ENCODE data around the gene ZFP42.
A peak's percentile ranks its signal among the peaks of the same experiment; 100 is the strongest.
"Not testable (repeated sequence)": the region's sequence is repeated elsewhere in the genome, so short reads cannot be mapped to it uniquely, and the experiment has no call there.

ZFP42 gene

DNA sequence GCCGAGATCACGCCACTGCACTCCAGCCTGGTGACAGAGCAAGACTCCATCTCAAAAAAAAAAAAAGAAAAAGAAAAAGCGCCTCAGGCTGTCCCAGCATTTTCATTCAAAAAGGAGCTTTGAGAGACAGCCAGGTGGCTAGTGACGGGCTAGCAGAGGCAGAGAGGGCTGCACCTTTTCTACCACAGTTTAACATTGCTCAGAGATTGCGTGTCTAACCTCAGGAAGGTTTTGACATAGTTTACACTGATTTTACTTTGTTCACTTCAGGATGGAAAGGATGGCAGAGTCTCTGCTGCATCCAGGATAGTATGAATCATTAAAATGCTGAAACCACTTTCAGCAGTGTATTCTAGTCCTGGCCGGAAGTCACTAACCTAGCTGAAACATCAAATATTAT lies 28.1 kb downstream of the ZFP42 start:
- Histone ChIP-seq H3K9me3 (ENCODE audit: control insufficient read depth, low read depth, low read length) (no peaks in the 10 kb centered on the region), H3K4me1 (ENCODE audit: control insufficient read depth, low read depth, low read length) (peaks cover 19% of the 10 kb centered on the region), H3K4me3 (ENCODE audit: low read length) (no peak overlapping the region)

GRCh38 chr4:188025476-188025875 lies 29.9 kb downstream of the ZFP42 start:
- Histone ChIP-seq H3K27me3 (ENCODE audit: control insufficient read depth, insufficient read depth, low read length) (no peaks in the 10 kb centered on the region), H3K4me1 (ENCODE audit: control insufficient read depth, low read depth, low read length) (peaks cover 26% of the 10 kb centered on the region), H3K9me3 (ENCODE audit: control insufficient read depth, low read depth, low read length) (no peaks in the 10 kb centered on the region), H3K27ac (ENCODE audit: low read length) (no peak overlapping the region), H3K9ac (ENCODE audit: low read length) (no peak overlapping the region), H3K4me3 (ENCODE audit: low read length) (no peak overlapping the region), H3K36me3 (ENCODE audit: control insufficient read depth, low read depth, low read length) (no peaks in the 10 kb centered on the region)

More for the DNA sequence above, 28.1 kb downstream of the ZFP42 start:
- H3K9ac ChIP-seq (ENCODE audit: low read length): no peak overlapping the region
- no peak overlapping the region for H3K27ac ChIP-seq (ENCODE audit: low read length)
- no peaks in the 10 kb centered on the region for H3K36me3 ChIP-seq (ENCODE audit: control insufficient read depth, low read depth, low read length)
- H3K27me3 ChIP-seq (ENCODE audit: control insufficient read depth, insufficient read depth, low read length): no peaks in the 10 kb centered on the region

DNA sequence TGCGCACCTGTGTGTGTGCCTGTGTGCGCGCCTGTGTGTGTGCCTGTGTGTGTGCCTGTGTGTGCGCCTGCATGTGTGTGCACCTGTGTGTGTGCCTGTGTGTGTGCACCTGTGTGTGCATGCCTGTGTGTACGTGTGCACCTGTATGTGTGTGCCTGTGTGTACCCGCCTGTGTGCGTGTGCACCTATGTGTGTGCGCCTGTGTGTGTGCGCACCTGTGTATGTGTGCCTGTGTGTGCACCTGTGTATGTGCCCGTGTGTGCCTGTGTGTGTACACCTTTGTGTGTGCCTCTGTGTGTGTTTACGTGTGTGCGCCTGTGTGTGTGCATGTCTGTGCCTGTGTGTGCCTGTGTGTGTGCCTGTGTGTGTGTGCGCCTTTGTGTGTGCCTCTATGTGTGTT lies 33.5 kb downstream of the ZFP42 start:
- no peaks in the 10 kb centered on the region for H3K9me3 ChIP-seq (ENCODE audit: control insufficient read depth, low read depth, low read length)
- H3K4me3 ChIP-seq (ENCODE audit: low read length): no peak overlapping the region
- peaks cover 31% of the 10 kb centered on the region for H3K4me1 ChIP-seq (ENCODE audit: control insufficient read depth, low read depth, low read length)
- no peak overlapping the region for H3K27ac ChIP-seq (ENCODE audit: low read length)
- H3K36me3 ChIP-seq (ENCODE audit: control insufficient read depth, low read depth, low read length): no peaks in the 10 kb centered on the region
- no peaks in the 10 kb centered on the region for H3K27me3 ChIP-seq (ENCODE audit: control insufficient read depth, insufficient read depth, low read length)
- H3K9ac ChIP-seq (ENCODE audit: low read length): no peak overlapping the region

DNA sequence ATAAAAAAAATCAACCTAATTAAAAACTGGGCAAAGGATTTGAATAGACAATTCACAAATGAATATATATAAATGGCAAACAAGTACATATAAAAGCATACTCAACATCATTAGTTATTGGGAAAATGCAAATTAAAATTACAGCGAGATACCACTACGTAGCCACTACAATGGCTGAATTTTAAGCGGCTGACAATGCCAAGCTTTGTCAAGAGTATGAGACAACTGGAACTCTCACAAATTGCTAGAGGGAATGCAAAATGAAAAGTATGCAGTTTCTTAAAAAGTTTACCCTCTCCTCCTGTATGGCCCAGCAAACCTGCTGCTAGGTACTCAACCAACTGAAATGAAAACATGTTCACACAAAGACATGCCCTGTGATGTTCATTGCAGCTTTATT lies 34.8 kb downstream of the ZFP42 start:
- peak overlapping the region; percentile 16 for H3K4me3 ChIP-seq (ENCODE audit: low read length)
- no peaks in the 10 kb centered on the region for H3K27me3 ChIP-seq (ENCODE audit: control insufficient read depth, insufficient read depth, low read length)
- H3K9ac ChIP-seq (ENCODE audit: low read length): no peak overlapping the region
- H3K4me1 ChIP-seq (ENCODE audit: control insufficient read depth, low read depth, low read length): peaks cover 31% of the 10 kb centered on the region
- no peaks in the 10 kb centered on the region for H3K36me3 ChIP-seq (ENCODE audit: control insufficient read depth, low read depth, low read length)
- no peaks in the 10 kb centered on the region for H3K9me3 ChIP-seq (ENCODE audit: control insufficient read depth, low read depth, low read length)
- no peak overlapping the region for H3K27ac ChIP-seq (ENCODE audit: low read length)

DNA sequence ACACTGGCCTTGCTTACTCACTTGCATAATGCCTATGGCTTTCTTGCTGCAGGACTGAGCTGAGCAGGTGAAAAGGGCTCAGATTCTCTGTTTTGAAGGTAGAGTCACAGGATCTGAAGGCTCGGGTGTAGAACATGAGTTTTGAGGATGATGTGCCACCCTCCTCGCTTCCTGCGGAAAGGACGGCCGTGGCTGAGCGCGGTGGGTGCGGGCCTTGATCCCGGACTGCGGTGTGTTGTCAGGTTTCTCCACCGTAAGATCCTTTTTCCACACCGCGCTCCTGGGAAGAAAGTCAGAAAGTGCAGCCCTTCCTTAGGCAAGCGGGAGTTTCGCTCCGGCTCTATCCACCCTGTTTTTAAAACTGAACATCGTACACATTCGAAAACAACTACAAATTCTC lies 36.2 kb downstream of the ZFP42 start:
- no peaks in the 10 kb centered on the region for H3K36me3 ChIP-seq (ENCODE audit: control insufficient read depth, low read depth, low read length)
- peak overlapping the region; percentile 61 for H3K27ac ChIP-seq (ENCODE audit: low read length)
- peaks cover 36% of the 10 kb centered on the region for H3K4me1 ChIP-seq (ENCODE audit: control insufficient read depth, low read depth, low read length)
- peak overlapping the region; percentile 47 for H3K4me3 ChIP-seq (ENCODE audit: low read length)
- H3K9ac ChIP-seq (ENCODE audit: low read length): peak overlapping the region; percentile 37
- no peaks in the 10 kb centered on the region for H3K9me3 ChIP-seq (ENCODE audit: control insufficient read depth, low read depth, low read length)
- no peaks in the 10 kb centered on the region for H3K27me3 ChIP-seq (ENCODE audit: control insufficient read depth, insufficient read depth, low read length)

- Histone ChIP-seq H3K4me1 (ENCODE audit: control insufficient read depth, low read depth, low read length) (peaks cover 36% of the 10 kb centered on the region), H3K27me3 (ENCODE audit: control insufficient read depth, insufficient read depth, low read length) (no peaks in the 10 kb centered on the region), H3K27ac (ENCODE audit: low read length) (peak overlapping the region; percentile 61), H3K36me3 (ENCODE audit: control insufficient read depth, low read depth, low read length) (no peaks in the 10 kb centered on the region), H3K4me3 (ENCODE audit: low read length) (peak overlapping the region; percentile 47), H3K9me3 (ENCODE audit: control insufficient read depth, low read depth, low read length) (no peaks in the 10 kb centered on the region), H3K9ac (ENCODE audit: low read length) (peak overlapping the region; percentile 37)
These were observed 36.6 kb downstream of the ZFP42 start for GRCh38 chr4:188032170-188032569.

DNA sequence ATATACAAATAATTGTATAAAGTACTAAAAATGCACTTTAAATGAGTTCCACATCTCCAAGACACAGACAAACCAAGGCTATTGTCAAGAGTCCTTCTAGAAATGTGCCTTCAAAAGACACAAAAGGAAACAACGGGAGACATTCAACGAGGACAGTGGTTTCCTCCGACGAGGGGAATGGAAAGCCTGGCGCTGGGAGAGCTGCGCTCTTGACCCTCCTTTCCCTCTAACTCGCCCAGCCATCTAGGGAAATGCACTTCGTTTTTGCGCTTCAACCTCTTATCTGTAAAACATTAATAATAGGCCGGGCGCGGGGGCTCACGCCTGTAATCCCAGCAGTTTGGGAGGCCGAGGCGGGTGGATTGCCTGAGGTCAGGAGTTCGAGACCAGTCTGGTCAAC lies 37.0 kb downstream of the ZFP42 start:
- H3K4me1 ChIP-seq (ENCODE audit: control insufficient read depth, low read depth, low read length): peaks cover 36% of the 10 kb centered on the region
- no peaks in the 10 kb centered on the region for H3K9me3 ChIP-seq (ENCODE audit: control insufficient read depth, low read depth, low read length)
- H3K4me3 ChIP-seq (ENCODE audit: low read length): peak overlapping the region; percentile 47
- peak overlapping the region; percentile 59 for H3K27ac ChIP-seq (ENCODE audit: low read length)
- peak overlapping the region; percentile 37 for H3K9ac ChIP-seq (ENCODE audit: low read length)
- H3K27me3 ChIP-seq (ENCODE audit: control insufficient read depth, insufficient read depth, low read length): no peaks in the 10 kb centered on the region
- no peaks in the 10 kb centered on the region for H3K36me3 ChIP-seq (ENCODE audit: control insufficient read depth, low read depth, low read length)

GRCh38 chr4:188037003-188037713 lies 41.6 kb downstream of the ZFP42 start:
- Histone ChIP-seq H3K4me3 (ENCODE audit: low read length) (no peak overlapping the region), H3K27me3 (ENCODE audit: control insufficient read depth, insufficient read depth, low read length) (no peaks in the 10 kb centered on the region), H3K4me1 (ENCODE audit: control insufficient read depth, low read depth, low read length) (peaks cover 15% of the 10 kb centered on the region), H3K27ac (ENCODE audit: low read length) (no peak overlapping the region), H3K36me3 (ENCODE audit: control insufficient read depth, low read depth, low read length) (no peaks in the 10 kb centered on the region), H3K9ac (ENCODE audit: low read length) (no peak overlapping the region), H3K9me3 (ENCODE audit: control insufficient read depth, low read depth, low read length) (no peaks in the 10 kb centered on the region)

DNA sequence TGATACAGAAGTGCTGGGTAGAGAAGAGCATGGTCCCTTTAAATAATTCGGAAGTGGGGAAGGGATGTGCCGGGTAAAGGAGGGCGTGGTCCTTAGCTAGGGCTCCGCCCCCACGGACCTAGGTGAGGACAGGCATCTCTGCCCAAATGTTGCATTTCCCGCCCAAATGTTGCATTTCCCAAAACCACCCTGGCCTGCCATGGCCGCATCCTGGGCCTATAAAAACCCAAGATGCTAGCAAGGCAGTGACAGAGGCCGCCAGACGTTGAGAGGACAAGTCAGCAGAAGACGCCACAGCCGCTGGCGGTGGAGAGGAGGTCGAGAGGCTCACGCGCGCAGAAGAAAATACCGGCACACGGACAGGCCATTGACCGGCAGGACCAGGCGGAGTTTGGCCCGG lies 46.1 kb downstream of the ZFP42 start:
- H3K9ac ChIP-seq (ENCODE audit: low read length): no peak overlapping the region
- no peaks in the 10 kb centered on the region for H3K36me3 ChIP-seq (ENCODE audit: control insufficient read depth, low read depth, low read length)
- no peaks in the 10 kb centered on the region for H3K4me1 ChIP-seq (ENCODE audit: control insufficient read depth, low read depth, low read length)
- H3K27me3 ChIP-seq (ENCODE audit: control insufficient read depth, insufficient read depth, low read length): no peaks in the 10 kb centered on the region
- no peak overlapping the region for H3K27ac ChIP-seq (ENCODE audit: low read length)
- H3K4me3 ChIP-seq (ENCODE audit: low read length): no peak overlapping the region
- H3K9me3 ChIP-seq (ENCODE audit: control insufficient read depth, low read depth, low read length): no peaks in the 10 kb centered on the region

DNA sequence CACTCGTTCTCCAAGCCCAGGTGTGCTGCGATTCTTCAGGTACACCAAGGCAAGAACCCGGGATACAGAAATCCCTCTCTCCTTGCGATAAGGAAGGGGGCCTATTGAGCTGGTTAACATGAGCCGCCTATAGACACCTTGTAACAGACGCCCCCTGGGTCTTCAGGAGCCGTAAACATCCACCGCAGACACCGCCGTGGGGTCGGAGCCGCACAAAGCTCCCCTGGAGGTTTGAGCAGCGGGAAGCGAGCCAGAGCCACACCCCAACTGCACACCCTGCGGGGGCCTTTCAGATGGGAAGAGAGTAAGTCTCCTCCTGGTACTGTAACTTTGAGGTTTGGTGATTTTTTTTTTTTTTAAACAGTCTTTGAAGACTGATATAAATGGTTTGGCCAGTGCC lies 46.6 kb downstream of the ZFP42 start:
- Histone ChIP-seq H3K4me3 (ENCODE audit: low read length) (no peak overlapping the region), H3K4me1 (ENCODE audit: control insufficient read depth, low read depth, low read length) (no peaks in the 10 kb centered on the region), H3K27me3 (ENCODE audit: control insufficient read depth, insufficient read depth, low read length) (no peaks in the 10 kb centered on the region), H3K36me3 (ENCODE audit: control insufficient read depth, low read depth, low read length) (no peaks in the 10 kb centered on the region), H3K27ac (ENCODE audit: low read length) (no peak overlapping the region), H3K9ac (ENCODE audit: low read length) (no peak overlapping the region), H3K9me3 (ENCODE audit: control insufficient read depth, low read depth, low read length) (no peaks in the 10 kb centered on the region)

DNA sequence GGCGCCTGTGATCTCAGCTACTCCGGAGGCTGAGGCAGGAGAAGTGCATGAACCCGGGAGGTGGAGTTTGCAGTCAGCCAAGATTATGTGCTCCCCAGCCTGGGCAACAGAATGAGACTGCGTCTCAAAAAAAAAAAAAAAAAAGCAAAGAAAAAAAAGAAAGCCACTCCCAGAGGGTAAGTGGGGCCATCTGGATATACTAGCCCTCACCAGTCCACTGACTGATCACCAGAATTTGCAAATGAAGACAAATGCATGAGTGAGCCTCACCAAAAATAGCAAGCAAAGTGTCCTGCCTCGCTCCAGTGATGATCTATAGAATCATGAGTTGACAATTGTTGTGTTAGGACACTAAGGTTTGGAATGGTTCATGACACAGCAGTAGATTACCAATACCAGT lies 47.6 kb downstream of the ZFP42 start:
- H3K9me3 ChIP-seq (ENCODE audit: control insufficient read depth, low read depth, low read length): no peaks in the 10 kb centered on the region
- H3K27me3 ChIP-seq (ENCODE audit: control insufficient read depth, insufficient read depth, low read length): no peaks in the 10 kb centered on the region

GRCh38 chr4:188045461-188045860 lies 49.9 kb downstream of the ZFP42 start:
- not testable (repeated sequence) for H3K4me3 ChIP-seq (ENCODE audit: low read length); H3K9ac ChIP-seq (ENCODE audit: low read length); H3K9me3 ChIP-seq (ENCODE audit: control insufficient read depth, low read depth, low read length); H3K36me3 ChIP-seq (ENCODE audit: control insufficient read depth, low read depth, low read length); H3K27ac ChIP-seq (ENCODE audit: low read length); H3K27me3 ChIP-seq (ENCODE audit: control insufficient read depth, insufficient read depth, low read length); H3K4me1 ChIP-seq (ENCODE audit: control insufficient read depth, low read depth, low read length)

More for the DNA sequence above, 47.6 kb downstream of the ZFP42 start:
- Histone ChIP-seq H3K4me3 (ENCODE audit: low read length) (no peak overlapping the region), H3K36me3 (ENCODE audit: control insufficient read depth, low read depth, low read length) (no peaks in the 10 kb centered on the region), H3K27ac (ENCODE audit: low read length) (no peak overlapping the region), H3K9ac (ENCODE audit: low read length) (no peak overlapping the region), H3K4me1 (ENCODE audit: control insufficient read depth, low read depth, low read length) (no peaks in the 10 kb centered on the region)
